Caco-2 (cell line): Measurements from ENCODE around the gene CNGA3. TPM values are rescaled to one million over a fixed set of nuclear protein-coding genes. Genes with fewer than 3 reads are reported as not detected.

Source experiments
- BruUV-seq: library from RNA; stranded (reverse); fragments of 400-500 nt; replicated peaks from 2 replicates; lab custom pipeline; 2021; lab: Mats Ljungman, UMichigan
- CTCF ChIA-PET: fragments of 300-600 bp; sonication (Branson Sonifier 250); formaldehyde crosslinking; loops from one replicate; lab custom pipeline; 2022; ENCODE audit warnings: antibody characterized with exemption; lab: Charles Lee
- POLR2A ChIA-PET: fragments of 300-600 bp; sonication (Branson Sonifier 250); formaldehyde crosslinking; loops from one replicate; lab custom pipeline; 2022; ENCODE audit warnings: antibody characterized with exemption; lab: Charles Lee
- DNase-seq, 2 experiments: peaks; one replicate each; pipeline versions ENCODE4 v3.0.0 to v3.0.0-alpha.2; 2020 to 2022
- H3K27me3 ChIP-seq: replicated peaks from 2 replicates; pipeline ENCODE4 v1.6.0; 2011; ENCODE audit warnings: low read length; ENCODE audit not compliant: control insufficient read depth, insufficient read depth
- H3K36me3 ChIP-seq: 2 replicates; pipeline ENCODE4 v1.5.1; 2011; ENCODE audit warnings: low read length; ENCODE audit not compliant: control insufficient read depth, insufficient read depth
- H3K4me1 ChIP-seq: fragments of 250-450 bp; sonication (Bioruptor Pico); 2 replicates; pipeline ENCODE4 v1.5.1; 2020; ENCODE audit warnings: mild to moderate bottlenecking
- H3K4me3 ChIP-seq: 2 replicates; pipeline ENCODE4 v1.5.1; 2011; ENCODE audit warnings: low read depth, mild to moderate bottlenecking, control low read depth, low read length
- H3K9me3 ChIP-seq: fragments of 250-450 bp; sonication (Bioruptor Pico); 2 replicates; pipeline ENCODE4 v1.5.1; 2020; ENCODE audit warnings: mild to moderate bottlenecking, moderate library complexity
- H3K27ac Mint-ChIP-seq: one replicate; pipeline ENCODE4 v1.8.0; 2022; ENCODE audit warnings: mixed read lengths; ENCODE audit not compliant: unreplicated experiment
- H3K27me3 Mint-ChIP-seq: one replicate; pipeline ENCODE4 v1.8.0; 2022; ENCODE audit warnings: mixed read lengths; ENCODE audit not compliant: insufficient read depth, unreplicated experiment
- H3K36me3 Mint-ChIP-seq: one replicate; pipeline ENCODE4 v1.8.0; 2022; ENCODE audit warnings: mild to moderate bottlenecking, mixed read lengths; ENCODE audit not compliant: insufficient read depth, unreplicated experiment
- H3K4me1 Mint-ChIP-seq: one replicate; pipeline ENCODE4 v1.8.0; 2022; ENCODE audit warnings: low read depth, mixed read lengths; ENCODE audit not compliant: unreplicated experiment
- H3K4me3 Mint-ChIP-seq: one replicate; pipeline ENCODE4 v1.8.0; 2022; ENCODE audit warnings: mild to moderate bottlenecking, moderate library complexity, mixed read lengths; ENCODE audit not compliant: unreplicated experiment
- H3K9me3 Mint-ChIP-seq: one replicate; pipeline ENCODE4 v1.8.0; 2022; ENCODE audit warnings: mixed read lengths; ENCODE audit not compliant: unreplicated experiment
- CTCF ChIP-seq, 2 experiments: fragments of 200-600 bp in 1 of 2; IDR thresholded peaks; 1 replicate in 1 of 2; 2 replicates in 1 of 2; pipeline versions ENCODE4 v1.5.1 to v1.8.0; 2011 to 2022; ENCODE audit warnings: antibody characterized with exemption in 1 of 2, control low read depth in 1 of 2, inconsistent platforms in 1 of 2, low read depth in 1 of 2, low read length in 1 of 2, mild to moderate bottlenecking in 1 of 2, moderate library complexity in 1 of 2; ENCODE audit not compliant: insufficient read depth in 1 of 2, severe bottlenecking in 1 of 2, unreplicated experiment in 1 of 2
- intact Hi-C: fragments of 100-400 bp; cut with micrococcal nuclease; formaldehyde crosslinking; loops from one replicate; pipeline ENCODE4 v1.10.0; 2022; ENCODE audit not compliant: unreplicated experiment
- total RNA-seq: library from RNA; stranded (reverse); gene quantifications from 2 replicates; pipeline ENCODE4 v1.2.3, GENCODE V29; 2022

Gene CNGA3
- total RNA-seq, 1 experiment from 2014 or later, result not detected

DNA sequence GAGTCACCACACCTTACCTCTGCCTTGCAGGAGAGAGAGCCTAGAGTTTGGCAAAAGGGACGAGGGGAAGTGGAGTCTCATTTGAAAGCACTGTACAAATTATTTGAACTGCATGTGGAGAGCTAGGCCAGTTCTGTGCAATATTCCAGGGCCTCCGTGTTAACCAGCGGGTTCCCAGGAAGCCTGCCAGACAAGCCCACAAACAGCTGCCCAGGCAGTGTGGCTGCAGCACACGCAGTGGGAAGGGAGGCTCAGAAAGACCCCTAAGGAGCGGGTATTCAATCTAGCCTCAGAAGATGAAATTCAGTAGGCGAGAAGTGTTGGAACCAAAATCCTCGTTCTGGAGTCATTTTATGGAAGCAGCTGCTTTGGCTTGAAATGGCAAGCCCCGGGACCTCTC is 30.7 kb downstream of the CNGA3 start:
- Histone ChIP-seq H3K4me1 (no peaks in the 10 kb centered on the region), H3K27me3 (no peaks in the 10 kb centered on the region; the same call in 1 of the 2 replicates), H3K36me3 (no peaks in the 10 kb centered on the region), H3K4me3 (no peak overlapping the region), H3K9me3 (no peaks in the 10 kb centered on the region)
- ChIA-PET POLR2A (no interaction called here), CTCF (no interaction called here)
- BruUV-seq, result no TSS peak
- no peaks in the 10 kb centered on the region for H3K36me3 Mint-ChIP-seq
- no peak for TF ChIP-seq CTCF (IDR thresholded peaks at IDR 0.05; ENCODE audit: insufficient read depth in 1 of 2, low read depth in 1 of 2, low read length in 1 of 2, severe bottlenecking in 1 of 2, unreplicated experiment in 1 of 2)
- DNase-seq, result no peak
- H3K27ac Mint-ChIP-seq, result no peak overlapping the region
- H3K9me3 Mint-ChIP-seq, result no peaks in the 10 kb centered on the region
- H3K4me3 Mint-ChIP-seq, result no peak overlapping the region
- H3K27me3 Mint-ChIP-seq, result peaks cover 2% of the 10 kb centered on the region
- intact Hi-C loops, result loop anchor here (10.0 kb wide), 1 partner anchor 192 kb away; no protein-coding TSS in a partner anchor
- H3K4me1 Mint-ChIP-seq, result no peaks in the 10 kb centered on the region

GRCh38 chr2:98377544-98377943 is 31.3 kb downstream of the CNGA3 start:
- intact Hi-C loops, result loop anchor here (10.0 kb wide), 1 partner anchor 193 kb away; no protein-coding TSS in a partner anchor
- Histone ChIP-seq H3K4me3 (no peak overlapping the region), H3K36me3 (no peaks in the 10 kb centered on the region), H3K9me3 (no peaks in the 10 kb centered on the region), H3K27me3 (no peaks in the 10 kb centered on the region; the same call in 1 of the 2 replicates), H3K4me1 (no peaks in the 10 kb centered on the region)
- no peak for DNase-seq
- BruUV-seq, result no TSS peak
- no peak overlapping the region for H3K4me3 Mint-ChIP-seq
- POLR2A ChIA-PET, result no interaction called here
- H3K4me1 Mint-ChIP-seq, result no peaks in the 10 kb centered on the region
- no peak for TF ChIP-seq CTCF (IDR thresholded peaks at IDR 0.05; ENCODE audit: insufficient read depth in 1 of 2, low read depth in 1 of 2, low read length in 1 of 2, severe bottlenecking in 1 of 2, unreplicated experiment in 1 of 2)
- CTCF ChIA-PET, result no interaction called here
- H3K9me3 Mint-ChIP-seq, result no peaks in the 10 kb centered on the region
- H3K27me3 Mint-ChIP-seq, result peaks cover 2% of the 10 kb centered on the region
- H3K36me3 Mint-ChIP-seq, result no peaks in the 10 kb centered on the region
- H3K27ac Mint-ChIP-seq, result no peak overlapping the region

DNA sequence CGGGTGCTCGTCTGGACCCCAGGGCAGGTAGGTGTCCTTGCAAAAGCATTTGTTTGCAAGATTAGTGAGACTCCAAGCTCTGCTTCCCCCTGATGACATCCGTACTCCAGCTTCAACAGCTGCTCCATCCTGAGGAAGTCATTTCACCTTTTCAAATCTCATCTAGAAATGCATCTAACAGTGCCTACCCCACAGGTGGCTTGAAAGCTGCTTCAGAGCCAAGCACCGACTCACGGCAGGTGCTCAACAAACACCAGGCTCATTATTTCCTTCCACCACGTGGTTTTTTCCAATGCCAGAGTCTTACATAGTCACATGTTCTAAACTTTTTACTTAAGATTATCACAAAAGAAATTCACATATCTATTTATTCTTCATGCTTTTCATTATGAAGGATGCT is 31.9 kb downstream of the CNGA3 start:
- no peaks in the 10 kb centered on the region for H3K9me3 ChIP-seq
- no peaks in the 10 kb centered on the region for H3K36me3 ChIP-seq
- no peaks in the 10 kb centered on the region for H3K4me1 Mint-ChIP-seq
- no peaks in the 10 kb centered on the region for H3K9me3 Mint-ChIP-seq
- H3K27me3 Mint-ChIP-seq, result peaks cover 2% of the 10 kb centered on the region
- no peak for TF ChIP-seq CTCF (IDR thresholded peaks at IDR 0.05; ENCODE audit: insufficient read depth in 1 of 2, low read depth in 1 of 2, low read length in 1 of 2, severe bottlenecking in 1 of 2, unreplicated experiment in 1 of 2)
- no peak for DNase-seq
- POLR2A ChIA-PET, result no interaction called here
- no TSS peak for BruUV-seq
- H3K27ac Mint-ChIP-seq, result no peak overlapping the region
- CTCF ChIA-PET, result no interaction called here
- H3K4me3 Mint-ChIP-seq, result no peak overlapping the region
- intact Hi-C loops, result loop anchor here (10.0 kb wide), 1 partner anchor 193 kb away; no protein-coding TSS in a partner anchor
- no peaks in the 10 kb centered on the region for H3K4me1 ChIP-seq
- H3K36me3 Mint-ChIP-seq, result no peaks in the 10 kb centered on the region
- no peak overlapping the region for H3K4me3 ChIP-seq
- H3K27me3 ChIP-seq, result no peaks in the 10 kb centered on the region; the same call in 1 of the 2 replicates
